HEK293 (cell line): ENCODE results near the gene ART1.

Experiments used
- CTCF ChIP-seq: fragments of 450-650 bp; formaldehyde crosslinking; IDR thresholded peaks from 2 replicates; pipeline ENCODE4 v1.5.1; 2016; ENCODE audit warnings: missing biosample characterization, missing genetic modification characterization
- GFI1B ChIP-seq: fragments of 450-650 bp; formaldehyde crosslinking; IDR thresholded peaks from 2 replicates; pipeline ENCODE4 v1.5.1; 2016; ENCODE audit warnings: missing biosample characterization, missing genetic modification characterization
- MZF1 ChIP-seq: fragments of 450-650 bp; formaldehyde crosslinking; IDR thresholded peaks from 2 replicates; pipeline ENCODE4 v1.5.1; 2017; ENCODE audit warnings: missing biosample characterization, missing genetic modification characterization, borderline replicate concordance
- REST ChIP-seq: fragments of 450-650 bp; formaldehyde crosslinking; IDR thresholded peaks from 2 replicates; pipeline ENCODE4 v1.5.1; 2016; ENCODE audit warnings: missing biosample characterization, missing genetic modification characterization
- TCF7L2 ChIP-seq: IDR thresholded peaks from 2 replicates; pipeline ENCODE4 v1.6.1; 2011; ENCODE audit warnings: low read depth, mild to moderate bottlenecking, inconsistent platforms, low read length, moderate library complexity, borderline replicate concordance
- ZBTB17 ChIP-seq: fragments of 450-650 bp; formaldehyde crosslinking; IDR thresholded peaks from 2 replicates; pipeline ENCODE4 v1.5.1; 2016; ENCODE audit warnings: missing biosample characterization, missing genetic modification characterization
- ZBTB48 ChIP-seq: fragments of 450-650 bp; formaldehyde crosslinking; IDR thresholded peaks from 2 replicates; pipeline ENCODE4 v1.5.1; 2016; ENCODE audit warnings: missing biosample characterization, missing genetic modification characterization
- ZNF121 ChIP-seq: fragments of 450-650 bp; formaldehyde crosslinking; IDR thresholded peaks from 2 replicates; pipeline ENCODE4 v1.5.1; 2016; ENCODE audit warnings: missing biosample characterization, missing genetic modification characterization
- ZNF302 ChIP-seq: fragments of 450-650 bp; formaldehyde crosslinking; IDR thresholded peaks from 2 replicates; pipeline ENCODE4 v1.5.1; 2016; ENCODE audit warnings: missing biosample characterization, missing genetic modification characterization, low read depth
- ZNF404 ChIP-seq: fragments of 450-650 bp; formaldehyde crosslinking; IDR thresholded peaks from 2 replicates; pipeline ENCODE4 v1.5.1; 2017; ENCODE audit warnings: missing biosample characterization, missing genetic modification characterization
- ZNF561 ChIP-seq: fragments of 450-650 bp; IDR thresholded peaks from 2 replicates; pipeline ENCODE4 v1.5.1; 2018; ENCODE audit warnings: missing biosample characterization, missing genetic modification characterization, borderline replicate concordance
- ZNF776 ChIP-seq: fragments of 450-650 bp; formaldehyde crosslinking; IDR thresholded peaks from 2 replicates; pipeline ENCODE4 v1.5.0; 2017; ENCODE audit warnings: missing biosample characterization, missing genetic modification characterization, borderline replicate concordance
- ZNF785 ChIP-seq: fragments of 450-650 bp; formaldehyde crosslinking; IDR thresholded peaks from 2 replicates; pipeline ENCODE4 v1.5.1; 2016; ENCODE audit warnings: missing biosample characterization, missing genetic modification characterization
- ZSCAN23 ChIP-seq: fragments of 450-650 bp; formaldehyde crosslinking; IDR thresholded peaks from 2 replicates; pipeline ENCODE4 v1.5.1; 2016; ENCODE audit warnings: missing biosample characterization, missing genetic modification characterization

GRCh38 chr11:3614742-3615171 lies 30.2 kb upstream of the ART1 start:
- no peak for TF ChIP-seq ZBTB17 (tag by site-specific recombination)
- TF ChIP-seq TCF7L2: no peak
- no peak for TF ChIP-seq CTCF (tag by site-specific recombination)
- no peak for TF ChIP-seq ZNF776
- TF ChIP-seq ZNF404 (tag by site-specific recombination): no peak
- no peak for TF ChIP-seq REST
- TF ChIP-seq ZNF302 (tag by site-specific recombination): no peak
- no peak for TF ChIP-seq ZNF785
- TF ChIP-seq GFI1B (tag by site-specific recombination): no peak
- no peak for TF ChIP-seq ZNF561 (tag by site-specific recombination)
- no peak for TF ChIP-seq MZF1 (tag by site-specific recombination)
- no peak for TF ChIP-seq ZBTB48
- no peak for TF ChIP-seq ZSCAN23 (tag by site-specific recombination)
- no peak for TF ChIP-seq ZNF121
